Measurements from ENCODE around the gene GHRH. TPM values are rescaled to one million over a fixed set of nuclear protein-coding genes. Genes with fewer than 3 reads are reported as not detected.

GHRH gene
- total and polyA plus RNA-seq, 2 of the 4 experiments (the other 2 are of a cell fraction) = not detected

- Histone ChIP-seq H3K23ac (ENCODE audit: low read depth, low read length) (no peak overlapping the region), H4K8ac (ENCODE audit: low read depth in 2 of 2, low read length in 2 of 2) (no peak overlapping the region), H3K4ac (ENCODE audit: low read depth, low read length) (no peak overlapping the region), H3K79me1 (ENCODE audit: low read depth in 1 of 2, low read length in 2 of 2) (peaks cover 44 to 75% of the 10 kb centered on the region in 2 experiments), H2AFZ (replicated peaks; ENCODE audit: low read length, poor library complexity) (no peak overlapping the region), H2AK9ac (replicated peaks; ENCODE audit: low read depth, low read length, poor library complexity) (no peak overlapping the region), H3K9me1 (ENCODE audit: insufficient read depth, low read length) (peaks cover 40% of the 10 kb centered on the region), H2BK120ac (ENCODE audit: low read depth, low read length) (no peak overlapping the region), H3K4me2 (ENCODE audit: low read depth, low read length) (no peak overlapping the region), H3K18ac (ENCODE audit: low read depth, low read length) (no peak overlapping the region), H3K27ac (ENCODE audit: insufficient read depth, low read length) (no peak overlapping the region), H3K9ac (ENCODE audit: low read depth, low read length) (no peak overlapping the region), H4K91ac (ENCODE audit: insufficient read depth, low read depth, low read length) (no peak overlapping the region), H3K9me3 (ENCODE audit: control insufficient read depth, insufficient read depth, low read length) (no peaks in the 10 kb centered on the region), H2BK5ac (ENCODE audit: low read depth, low read length, poor library complexity, severe bottlenecking) (no peak overlapping the region), H4K20me1 (ENCODE audit: insufficient read depth, low read length) (peaks cover 20% of the 10 kb centered on the region; the same call in 1 of the 2 replicates), H3K27me3 (ENCODE audit: control insufficient read depth, insufficient read depth, low read length) (no peaks in the 10 kb centered on the region), H3K4me1 (ENCODE audit: control insufficient read depth, insufficient read depth, low read length) (peaks cover 17% of the 10 kb centered on the region), H3K14ac (replicated peaks; ENCODE audit: low read depth, low read length) (no peak overlapping the region), H2BK20ac (ENCODE audit: low read depth, low read length) (no peak overlapping the region), H4K5ac (ENCODE audit: low read depth, low read length) (no peak overlapping the region), H2BK15ac (ENCODE audit: low read depth, low read length) (no peak overlapping the region), H3K56ac (ENCODE audit: extremely low read depth, insufficient read depth, low read length) (no peak overlapping the region), H3K36me3 (ENCODE audit: control insufficient read depth, insufficient read depth, low read length) (peaks cover 21% of the 10 kb centered on the region), H3K4me3 (ENCODE audit: insufficient read depth, low read depth, low read length) (no peak overlapping the region), H2AK5ac (ENCODE audit: low read depth, low read length) (no peak overlapping the region)
- no peak for DNase-seq
- TF ChIP-seq FOS (IDR thresholded peaks at IDR 0.05; ENCODE audit: low read depth, low read length) (no peak), POLR2A (IDR thresholded peaks at IDR 0.05; ENCODE audit: low read depth, low read length) (no peak), CTCF (conservative IDR thresholded peaks at IDR 0.05; ENCODE audit: low read depth, low read length) (no peak), MAZ (IDR thresholded peaks at IDR 0.05; ENCODE audit: borderline replicate concordance, low read depth, low read length) (no peak), RAD21 (IDR thresholded peaks at IDR 0.05; ENCODE audit: low read length) (no peak), SMC3 (IDR thresholded peaks at IDR 0.05; ENCODE audit: low read depth, low read length) (no peak), CEBPB (IDR thresholded peaks at IDR 0.05; ENCODE audit: low read depth, low read length) (no peak), NFE2L2 (IDR thresholded peaks at IDR 0.05; ENCODE audit: low read depth, low read length) (no peak), CHD1 (IDR thresholded peaks at IDR 0.05; ENCODE audit: low read depth, low read length) (no peak), USF2 (IDR thresholded peaks at IDR 0.05; ENCODE audit: low read depth, low read length) (no peak), BHLHE40 (IDR thresholded peaks at IDR 0.05; ENCODE audit: low read depth, low read length) (no peak), RFX5 (IDR thresholded peaks at IDR 0.05; ENCODE audit: low read depth, low read length) (no peak), ELK1 (IDR thresholded peaks at IDR 0.05; ENCODE audit: borderline replicate concordance, low read depth, low read length) (no peak), MAFK (IDR thresholded peaks at IDR 0.05; ENCODE audit: low read depth, low read length) (no peak), MXI1 (IDR thresholded peaks at IDR 0.05; ENCODE audit: borderline replicate concordance, low read depth, low read length) (no peak), RCOR1 (IDR thresholded peaks at IDR 0.05; ENCODE audit: insufficient replicate concordance, low read length) (no peak)
- dilution Hi-C loops (cut with HindIII; ENCODE audit: low sequenced_read_pairs, unreplicated experiment) (no loop called here), in situ Hi-C loops (cut with MboI; ENCODE audit: low sequenced_read_pairs) (no loop called here), intact Hi-C loops (cut with micrococcal nuclease) (no loop called here)
- ChIA-PET POLR2A (ENCODE audit: unreplicated experiment) (no interaction called here), CTCF (no interaction called here)
- ATAC-seq (ENCODE audit: low read depth) = no peak
- no TSS peak for BruUV-seq (replicated peaks)
- 100% methylated on average over 2 of the region's 3 CpGs; no CpG with 5 or more reads in 1 of the 2 experiments for WGBS, 2 experiments (ENCODE audit: extremely low coverage in 2 of 2, insufficient read length in 1 of 2)
Measured at GRCh38 chr20:37301558-37301957, 39.9 kb upstream of the GHRH start.

All from IMR-90 (cell line).